ENCODE data around the gene PRDM2. TPM values are rescaled to one million over a fixed set of nuclear protein-coding genes. Genes with fewer than 3 reads are reported as not detected.

Gene PRDM2
- total RNA-seq, 1 donor = 12.7 TPM

DNA sequence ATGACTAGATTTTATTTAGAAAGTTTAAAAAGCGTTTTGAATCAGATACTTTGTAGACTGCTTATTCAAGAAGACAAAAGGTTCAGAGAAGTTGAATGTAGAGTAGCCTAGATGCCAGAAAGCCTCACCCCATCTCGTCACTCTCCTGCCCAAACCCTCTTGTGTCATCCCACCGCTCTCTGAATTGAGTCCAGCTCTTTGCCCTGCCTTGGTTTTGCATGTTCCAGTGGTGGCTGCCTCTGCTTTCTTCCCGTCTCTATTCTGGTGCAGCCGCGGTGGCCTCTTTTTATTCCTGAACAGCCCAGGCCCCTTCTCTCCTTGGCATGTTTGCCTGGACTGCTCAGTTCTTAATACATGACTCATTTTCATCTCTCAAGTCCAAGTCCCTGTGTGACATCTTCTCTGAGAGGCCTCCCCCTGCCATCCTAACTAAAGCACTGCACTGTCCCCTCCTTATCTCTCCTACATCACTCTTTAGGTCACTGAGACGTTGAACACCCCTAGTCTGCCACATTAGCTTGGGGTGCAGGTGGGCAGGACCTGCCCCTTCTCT is 22.9 kb downstream of the PRDM2 start:
- H3K4me3 ChIP-seq (ENCODE audit: insufficient read depth, low read length) = no peak overlapping the region
- TF ChIP-seq, protein P1, sequence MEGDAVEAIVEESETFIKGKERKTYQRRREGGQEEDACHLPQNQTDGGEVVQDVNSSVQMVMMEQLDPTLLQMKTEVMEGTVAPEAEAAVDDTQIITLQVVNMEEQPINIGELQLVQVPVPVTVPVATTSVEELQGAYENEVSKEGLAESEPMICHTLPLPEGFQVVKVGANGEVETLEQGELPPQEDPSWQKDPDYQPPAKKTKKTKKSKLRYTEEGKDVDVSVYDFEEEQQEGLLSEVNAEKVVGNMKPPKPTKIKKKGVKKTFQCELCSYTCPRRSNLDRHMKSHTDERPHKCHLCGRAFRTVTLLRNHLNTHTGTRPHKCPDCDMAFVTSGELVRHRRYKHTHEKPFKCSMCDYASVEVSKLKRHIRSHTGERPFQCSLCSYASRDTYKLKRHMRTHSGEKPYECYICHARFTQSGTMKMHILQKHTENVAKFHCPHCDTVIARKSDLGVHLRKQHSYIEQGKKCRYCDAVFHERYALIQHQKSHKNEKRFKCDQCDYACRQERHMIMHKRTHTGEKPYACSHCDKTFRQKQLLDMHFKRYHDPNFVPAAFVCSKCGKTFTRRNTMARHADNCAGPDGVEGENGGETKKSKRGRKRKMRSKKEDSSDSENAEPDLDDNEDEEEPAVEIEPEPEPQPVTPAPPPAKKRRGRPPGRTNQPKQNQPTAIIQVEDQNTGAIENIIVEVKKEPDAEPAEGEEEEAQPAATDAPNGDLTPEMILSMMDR (IDR thresholded peaks at IDR 0.05; ENCODE audit: extremely low read depth, low read depth, low read length) = no peak
- H3K27ac ChIP-seq (ENCODE audit: low read depth, low read length) = no peak overlapping the region
- H3K36me3 ChIP-seq (ENCODE audit: insufficient read depth, low read length) = no peaks in the 10 kb centered on the region
- no peak overlapping the region for H2AFZ ChIP-seq (ENCODE audit: low read length)
- H3K4me2 ChIP-seq (ENCODE audit: insufficient read depth, low read length) = no peak overlapping the region
- peaks cover 5% of the 10 kb centered on the region for H3K79me2 ChIP-seq (ENCODE audit: insufficient read depth, low read length)
- no peaks in the 10 kb centered on the region for H3K9me3 ChIP-seq (ENCODE audit: low read depth, low read length)
- peaks cover 5% of the 10 kb centered on the region for H4K20me1 ChIP-seq (ENCODE audit: insufficient read depth, low read length)
- no peak for DNase-seq (ENCODE audit: insufficient read length, low spot score, missing footprints)
- no peaks in the 10 kb centered on the region for H3K27me3 ChIP-seq (ENCODE audit: insufficient read depth, low read length)
- no peaks in the 10 kb centered on the region for H3K4me1 ChIP-seq (ENCODE audit: insufficient read depth, low read length)

DNA sequence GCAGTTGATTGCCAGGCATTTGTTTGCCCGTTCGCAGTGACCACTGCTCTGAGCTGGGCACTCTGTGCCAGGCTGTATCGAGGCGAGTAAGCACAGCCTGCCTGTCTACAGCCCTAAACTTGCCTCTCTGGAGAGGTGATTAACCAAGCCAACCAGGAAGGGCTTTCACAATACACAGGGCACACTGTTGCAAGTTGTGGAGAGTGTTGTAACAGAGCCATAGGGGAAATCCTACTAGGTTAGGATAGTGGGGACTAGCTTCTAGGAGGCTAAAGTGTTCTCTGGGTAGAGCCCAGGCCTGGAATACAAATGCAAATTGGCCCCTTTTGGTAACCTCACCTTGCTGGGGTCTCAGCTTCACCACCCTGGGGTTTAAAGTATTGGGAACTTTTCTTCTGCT is 23.8 kb downstream of the PRDM2 start:
- Histone ChIP-seq H3K9me3 (ENCODE audit: low read depth, low read length) (no peaks in the 10 kb centered on the region), H3K79me2 (ENCODE audit: insufficient read depth, low read length) (peaks cover 5% of the 10 kb centered on the region), H3K27ac (ENCODE audit: low read depth, low read length) (no peak overlapping the region), H3K4me3 (ENCODE audit: insufficient read depth, low read length) (no peak overlapping the region), H3K4me1 (ENCODE audit: insufficient read depth, low read length) (no peaks in the 10 kb centered on the region), H3K27me3 (ENCODE audit: insufficient read depth, low read length) (no peaks in the 10 kb centered on the region), H2AFZ (ENCODE audit: low read length) (no peak overlapping the region), H4K20me1 (ENCODE audit: insufficient read depth, low read length) (peaks cover 5% of the 10 kb centered on the region), H3K4me2 (ENCODE audit: insufficient read depth, low read length) (no peak overlapping the region), H3K36me3 (ENCODE audit: insufficient read depth, low read length) (no peaks in the 10 kb centered on the region)
- no peak for DNase-seq (ENCODE audit: insufficient read length, low spot score, missing footprints)
- TF ChIP-seq, protein P1 (IDR thresholded peaks at IDR 0.05; ENCODE audit: extremely low read depth, low read depth, low read length) = no peak

DNA sequence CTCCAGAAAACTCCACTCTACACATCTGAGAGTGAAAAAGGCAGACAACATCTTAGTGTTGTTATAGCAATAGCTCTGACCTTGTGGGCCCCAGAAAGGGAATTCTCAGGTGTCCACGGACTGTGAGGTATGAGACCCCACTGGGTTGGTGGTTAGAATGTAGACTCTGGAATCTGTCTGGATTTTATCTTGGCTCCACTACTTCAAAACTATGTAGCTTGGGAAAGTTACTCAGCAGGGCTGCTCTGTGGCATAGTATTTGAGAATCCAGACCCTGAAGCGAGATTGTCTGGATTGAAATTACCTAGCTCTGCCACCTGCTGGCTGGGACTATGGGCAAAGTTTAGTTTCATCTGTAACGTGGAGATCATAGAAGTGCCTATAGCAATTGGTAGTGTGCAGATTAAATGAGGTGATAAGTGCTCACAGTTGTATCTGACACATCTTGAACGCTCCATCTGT is 25.8 kb downstream of the PRDM2 start:
- peaks cover 3% of the 10 kb centered on the region for H3K79me2 ChIP-seq (ENCODE audit: insufficient read depth, low read length)
- H3K27ac ChIP-seq (ENCODE audit: low read depth, low read length) = no peak overlapping the region
- TF ChIP-seq, protein P1 (IDR thresholded peaks at IDR 0.05; ENCODE audit: extremely low read depth, low read depth, low read length) = peak; percentile 39
- no peak overlapping the region for H3K4me3 ChIP-seq (ENCODE audit: insufficient read depth, low read length)
- H3K4me1 ChIP-seq (ENCODE audit: insufficient read depth, low read length) = no peaks in the 10 kb centered on the region
- no peaks in the 10 kb centered on the region for H3K9me3 ChIP-seq (ENCODE audit: low read depth, low read length)
- H2AFZ ChIP-seq (ENCODE audit: low read length) = no peak overlapping the region
- DNase-seq (ENCODE audit: insufficient read length, low spot score, missing footprints) = no peak
- H3K36me3 ChIP-seq (ENCODE audit: insufficient read depth, low read length) = no peaks in the 10 kb centered on the region
- no peak overlapping the region for H3K4me2 ChIP-seq (ENCODE audit: insufficient read depth, low read length)
- H3K27me3 ChIP-seq (ENCODE audit: insufficient read depth, low read length) = no peaks in the 10 kb centered on the region
- H4K20me1 ChIP-seq (ENCODE audit: insufficient read depth, low read length) = peaks cover 5% of the 10 kb centered on the region

DNA sequence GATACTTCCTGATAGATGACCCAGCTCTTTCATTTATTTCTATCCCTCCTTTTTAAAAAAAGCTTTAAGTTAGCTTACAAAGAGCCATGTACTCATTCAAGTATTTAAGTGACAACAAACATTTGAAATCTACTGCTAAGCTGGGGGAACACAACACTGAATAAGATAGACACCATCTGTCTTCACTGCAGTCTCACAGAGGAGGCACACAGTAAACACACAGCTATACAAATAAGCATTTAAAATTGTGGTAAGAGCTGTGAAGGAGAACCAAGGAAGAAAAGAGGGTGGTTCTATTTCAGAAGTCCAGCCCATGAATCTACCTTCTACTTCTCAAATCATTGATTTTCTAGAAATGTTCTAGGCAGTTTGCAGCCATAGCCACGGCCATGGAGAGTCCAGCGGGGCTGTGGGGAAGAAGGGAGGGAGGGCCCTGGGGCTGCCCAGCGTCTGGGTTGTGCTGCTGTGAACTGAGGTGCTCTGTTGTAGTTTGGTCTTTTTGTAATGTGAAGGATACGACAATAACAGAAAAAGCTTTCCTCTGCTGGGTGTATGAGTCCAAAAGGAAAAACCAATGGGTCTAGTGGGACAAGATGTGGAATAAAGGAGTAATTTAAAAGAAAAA is 28.2 kb downstream of the PRDM2 start:
- no peak for DNase-seq (ENCODE audit: insufficient read length, low spot score, missing footprints)
- TF ChIP-seq, protein P1 (IDR thresholded peaks at IDR 0.05; ENCODE audit: extremely low read depth, low read depth, low read length) = no peak
- H3K4me2 ChIP-seq (ENCODE audit: insufficient read depth, low read length) = no peak overlapping the region

More for the DNA sequence above, 28.2 kb downstream of the PRDM2 start:
- H3K4me3 ChIP-seq (ENCODE audit: insufficient read depth, low read length) = no peak overlapping the region
- no peaks in the 10 kb centered on the region for H3K27me3 ChIP-seq (ENCODE audit: insufficient read depth, low read length)
- peaks cover 3% of the 10 kb centered on the region for H3K4me1 ChIP-seq (ENCODE audit: insufficient read depth, low read length)
- H4K20me1 ChIP-seq (ENCODE audit: insufficient read depth, low read length) = peaks cover 5% of the 10 kb centered on the region
- peaks cover 3% of the 10 kb centered on the region for H3K79me2 ChIP-seq (ENCODE audit: insufficient read depth, low read length)
- no peaks in the 10 kb centered on the region for H3K9me3 ChIP-seq (ENCODE audit: low read depth, low read length)
- H3K36me3 ChIP-seq (ENCODE audit: insufficient read depth, low read length) = no peaks in the 10 kb centered on the region
- H3K27ac ChIP-seq (ENCODE audit: low read depth, low read length) = no peak overlapping the region
- H2AFZ ChIP-seq (ENCODE audit: low read length) = no peak overlapping the region

All from osteoblast (primary cell).